SK-N-SH (cell line): ENCODE data around the gene TPH1. TPM values are rescaled to one million over a fixed set of nuclear protein-coding genes. Genes with fewer than 3 reads are reported as not detected.

Experiments used
- CTCF ChIA-PET: fragments of 300-600, 350-600 bp; formaldehyde crosslinking; extraction: SDS; loops from one replicate; lab custom pipeline; 2021; lab: Yijun Ruan, JAX
- POLR2A ChIA-PET: fragments of 350-600 bp; sonication (Branson Sonifier 250); formaldehyde crosslinking; extraction: SDS; loops from one replicate; lab custom pipeline; 2020; ENCODE audit warnings: antibody characterized with exemption, inconsistent platforms; lab: Yijun Ruan, JAX
- DNase-seq: peaks from one replicate; pipeline ENCODE4 v3.0.0; 2012
- H2AFZ ChIP-seq: fragments of 200-600 bp; sonication (generic); 2 replicates; pipeline ENCODE4 v1.8.1; 2016; ENCODE audit warnings: antibody characterized with exemption, mild to moderate bottlenecking, low read depth
- H3F3A ChIP-seq: fragments of 200-600 bp; sonication (generic); replicated peaks from 2 replicates; pipeline ENCODE3; 2016; ENCODE audit warnings: antibody characterized with exemption, mild to moderate bottlenecking; ENCODE audit not compliant: insufficient read depth
- H3K27ac ChIP-seq, 2 experiments: fragments of 200-500 bp in 1 of 2; fragments of 200-600 bp in 1 of 2; sonication (Bioruptor generic) in 1 of 2; sonication (generic), shearing (Covaris generic) in 1 of 2; 2 replicates each; pipeline versions ENCODE4 v1.5.1 to v1.6.1; 2014 to 2016; ENCODE audit warnings: low read depth in 2 of 2, inconsistent platforms in 1 of 2, low read length in 1 of 2, mild to moderate bottlenecking in 1 of 2, mixed read lengths in 1 of 2
- H3K27me3 ChIP-seq: fragments of 200-600 bp; sonication (generic), shearing (Covaris generic); 2 replicates; pipeline ENCODE4 v1.6.1; 2016; ENCODE audit warnings: mixed run types; ENCODE audit not compliant: insufficient read depth
- H3K36me3 ChIP-seq, 2 experiments: fragments of 200-500 bp in 1 of 2; fragments of 200-600 bp in 1 of 2; sonication (Bioruptor generic) in 1 of 2; sonication (generic) in 1 of 2; replicated peaks in 1 of 2; 2 replicates each; pipeline versions ENCODE3 to v1.5.1; 2014 to 2016; ENCODE audit warnings: low read length in 1 of 2, mild to moderate bottlenecking in 1 of 2; ENCODE audit not compliant: insufficient read depth in 2 of 2, control insufficient read depth in 1 of 2
- H3K4me1 ChIP-seq, 2 experiments: fragments of 200-500 bp in 1 of 2; fragments of 200-600 bp in 1 of 2; sonication (Bioruptor generic) in 1 of 2; sonication (generic), shearing (Covaris generic) in 1 of 2; 2 replicates each; pipeline versions ENCODE4 v1.5.1 to v1.6.1; 2014 to 2016; ENCODE audit warnings: low read depth in 1 of 2, low read length in 1 of 2, mixed run types in 1 of 2; ENCODE audit not compliant: insufficient read depth in 2 of 2, control insufficient read depth in 1 of 2
- H3K4me2 ChIP-seq: fragments of 200-600 bp; sonication (generic), shearing (Covaris generic); 2 replicates; pipeline ENCODE4 v1.6.1; 2017; ENCODE audit warnings: mixed run types
- H3K4me3 ChIP-seq, 2 experiments: fragments of 200-500 bp in 1 of 2; fragments of 200-600 bp in 1 of 2; sonication (Bioruptor generic) in 1 of 2; sonication (generic), shearing (Covaris generic) in 1 of 2; 2 replicates each; pipeline versions ENCODE4 v1.5.1 to v1.8.1; 2014 to 2016; ENCODE audit warnings: low read depth in 2 of 2, inconsistent platforms in 1 of 2, low read length in 1 of 2, mild to moderate bottlenecking in 1 of 2, mixed read lengths in 1 of 2, moderate library complexity in 1 of 2
- H3K79me2 ChIP-seq: fragments of 200-600 bp; sonication (generic); 2 replicates; pipeline ENCODE4 v1.8.1; 2017; ENCODE audit warnings: mild to moderate bottlenecking; ENCODE audit not compliant: insufficient read depth
- H3K9ac ChIP-seq: fragments of 200-600 bp; sonication (generic); 2 replicates; pipeline ENCODE4 v1.6.1; 2017; ENCODE audit warnings: mixed run types
- H3K9me2 ChIP-seq: fragments of 200-600 bp; sonication (generic); 2 replicates; pipeline ENCODE4 v1.6.1; 2017; ENCODE audit warnings: mixed run types
- H3K9me3 ChIP-seq: fragments of 200-600 bp; sonication (generic); 2 replicates; pipeline ENCODE4 v1.6.1; 2017; ENCODE audit warnings: mixed run types, mild to moderate bottlenecking, moderate library complexity
- H4K20me1 ChIP-seq: fragments of 200-600 bp; sonication (generic); 2 replicates; pipeline ENCODE4 v1.6.1; 2017; ENCODE audit warnings: mild to moderate bottlenecking, mixed run types; ENCODE audit not compliant: insufficient read depth
- CHD2 ChIP-seq: fragments of 150-350 bp; IDR thresholded peaks from 2 replicates; pipeline ENCODE4 v1.6.1; 2018; ENCODE audit warnings: low read length; ENCODE audit not compliant: partially characterized antibody
- EP300 ChIP-seq, 2 experiments: IDR thresholded peaks; 2 replicates each; pipeline versions ENCODE4 v1.4.0 to v1.6.1; 2012; ENCODE audit warnings: borderline replicate concordance in 1 of 2, low read depth in 1 of 2, low read length in 1 of 2
- EZH2phosphoT487 ChIP-seq: fragments of 200-600 bp; sonication (generic); IDR thresholded peaks from 2 replicates; pipeline ENCODE4 v1.6.1; 2017; ENCODE audit warnings: low read depth, mixed run types, mild to moderate bottlenecking, antibody characterized with exemption, moderate library complexity, borderline replicate concordance
- FOXJ3 ChIP-seq: sonication (generic); formaldehyde crosslinking; IDR thresholded peaks from 2 replicates; pipeline ENCODE4 v1.5.1; 2020; ENCODE audit warnings: mild to moderate bottlenecking, missing genetic modification reagents
- MEF2A ChIP-seq: IDR thresholded peaks from 2 replicates; pipeline ENCODE4 v1.4.0; 2012; ENCODE audit warnings: low read depth, borderline replicate concordance
- POLR2AphosphoS5 ChIP-seq: IDR thresholded peaks from 2 replicates; pipeline ENCODE4 v1.6.1; 2012; ENCODE audit warnings: low read depth, low read length
- RFX5 ChIP-seq: IDR thresholded peaks from 2 replicates; pipeline ENCODE4 v1.6.1; 2012; ENCODE audit warnings: mild to moderate bottlenecking, improper control_type of control experiment, low read length
- SIN3A ChIP-seq: IDR thresholded peaks from 2 replicates; pipeline ENCODE4 v1.6.1; 2012; ENCODE audit warnings: low read depth, mild to moderate bottlenecking, low read length, moderate library complexity, borderline replicate concordance
- TAF1 ChIP-seq: IDR thresholded peaks from 2 replicates; pipeline ENCODE4 v1.6.1; 2012; ENCODE audit warnings: low read depth, mild to moderate bottlenecking, low read length, moderate library complexity, borderline replicate concordance
- polyA plus RNA-seq, 3 experiments: library from polyadenylated mRNA; depleted of rRNA; stranded (reverse); fragments of >200 nt; gene quantifications; 2 replicates each; pipeline ENCODE4 v1.2.3, GENCODE V29; 2012
- TF ChIP-seq, protein P1 (sequence below): fragments of 150-350 bp; IDR thresholded peaks from 2 replicates; pipeline ENCODE4 v1.6.1; 2016; ENCODE audit warnings: mild to moderate bottlenecking, low read depth, low read length
- TF ChIP-seq, protein P2 (sequence below): fragments of 200-600 bp; sonication (generic); IDR thresholded peaks from 2 replicates; pipeline ENCODE4 v1.6.1; 2017; ENCODE audit warnings: antibody characterized with exemption, mild to moderate bottlenecking, moderate library complexity
- TF ChIP-seq, protein P3 (sequence below): fragments of 150-350 bp; IDR thresholded peaks from 2 replicates; pipeline ENCODE4 v1.6.1; 2017; ENCODE audit warnings: antibody characterized with exemption, low read length, low read depth, borderline replicate concordance
- TF ChIP-seq, protein P4 (sequence below): IDR thresholded peaks from 2 replicates; pipeline ENCODE4 v1.4.0; 2012; ENCODE audit warnings: low read depth

The TPH1 gene
- polyA plus RNA-seq, 1 of the 3 experiments (the other 2 are of a cell fraction) = 0.03 TPM

DNA sequence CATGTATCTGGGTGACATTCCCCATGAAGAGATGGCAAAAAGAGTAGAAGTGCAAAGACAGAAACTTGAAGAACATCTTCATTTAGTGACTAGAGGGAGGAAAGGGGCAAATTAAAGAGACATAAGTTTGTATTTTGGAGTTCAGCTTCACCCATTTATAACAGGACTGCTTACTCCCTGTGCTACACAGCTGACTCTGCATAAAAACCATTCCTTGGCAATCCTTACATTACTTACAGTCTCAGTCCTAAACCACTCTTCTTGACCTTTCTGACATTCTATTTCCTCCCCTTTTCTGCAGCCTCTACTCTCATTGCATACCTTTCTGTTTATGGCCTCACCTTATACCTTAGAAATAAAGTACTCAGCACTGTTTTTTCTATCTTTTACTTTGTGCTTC is 26.4 kb downstream of the TPH1 start:
- Histone ChIP-seq H3K27me3 (peaks cover 7% of the 10 kb centered on the region; the same call in 1 of the 2 replicates), H3K27ac (no peak overlapping the region), H3K79me2 (no peaks in the 10 kb centered on the region), H3K4me2 (no peak overlapping the region), H3K9me2 (no peaks in the 10 kb centered on the region; the same call in 1 of the 2 replicates), H3F3A (no peaks in the 10 kb centered on the region), H3K4me3 (no peak overlapping the region), H3K4me1 (no peaks in the 10 kb centered on the region; a peak in 1 of 4 replicates), H3K9me3 (no peaks in the 10 kb centered on the region), H3K36me3 (no peaks in the 10 kb centered on the region), H2AFZ (no peak overlapping the region), H4K20me1 (no peaks in the 10 kb centered on the region), H3K9ac (no peak overlapping the region)
- DNase-seq = no peak
- TF ChIP-seq, protein P1, sequence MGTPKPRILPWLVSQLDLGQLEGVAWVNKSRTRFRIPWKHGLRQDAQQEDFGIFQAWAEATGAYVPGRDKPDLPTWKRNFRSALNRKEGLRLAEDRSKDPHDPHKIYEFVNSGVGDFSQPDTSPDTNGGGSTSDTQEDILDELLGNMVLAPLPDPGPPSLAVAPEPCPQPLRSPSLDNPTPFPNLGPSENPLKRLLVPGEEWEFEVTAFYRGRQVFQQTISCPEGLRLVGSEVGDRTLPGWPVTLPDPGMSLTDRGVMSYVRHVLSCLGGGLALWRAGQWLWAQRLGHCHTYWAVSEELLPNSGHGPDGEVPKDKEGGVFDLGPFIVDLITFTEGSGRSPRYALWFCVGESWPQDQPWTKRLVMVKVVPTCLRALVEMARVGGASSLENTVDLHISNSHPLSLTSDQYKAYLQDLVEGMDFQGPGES = no peak
- TF ChIP-seq, protein P2, sequence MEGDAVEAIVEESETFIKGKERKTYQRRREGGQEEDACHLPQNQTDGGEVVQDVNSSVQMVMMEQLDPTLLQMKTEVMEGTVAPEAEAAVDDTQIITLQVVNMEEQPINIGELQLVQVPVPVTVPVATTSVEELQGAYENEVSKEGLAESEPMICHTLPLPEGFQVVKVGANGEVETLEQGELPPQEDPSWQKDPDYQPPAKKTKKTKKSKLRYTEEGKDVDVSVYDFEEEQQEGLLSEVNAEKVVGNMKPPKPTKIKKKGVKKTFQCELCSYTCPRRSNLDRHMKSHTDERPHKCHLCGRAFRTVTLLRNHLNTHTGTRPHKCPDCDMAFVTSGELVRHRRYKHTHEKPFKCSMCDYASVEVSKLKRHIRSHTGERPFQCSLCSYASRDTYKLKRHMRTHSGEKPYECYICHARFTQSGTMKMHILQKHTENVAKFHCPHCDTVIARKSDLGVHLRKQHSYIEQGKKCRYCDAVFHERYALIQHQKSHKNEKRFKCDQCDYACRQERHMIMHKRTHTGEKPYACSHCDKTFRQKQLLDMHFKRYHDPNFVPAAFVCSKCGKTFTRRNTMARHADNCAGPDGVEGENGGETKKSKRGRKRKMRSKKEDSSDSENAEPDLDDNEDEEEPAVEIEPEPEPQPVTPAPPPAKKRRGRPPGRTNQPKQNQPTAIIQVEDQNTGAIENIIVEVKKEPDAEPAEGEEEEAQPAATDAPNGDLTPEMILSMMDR = no peak
- TF ChIP-seq CHD2 = no peak
- no peak for TF ChIP-seq SIN3A
- TF ChIP-seq, protein P3, sequence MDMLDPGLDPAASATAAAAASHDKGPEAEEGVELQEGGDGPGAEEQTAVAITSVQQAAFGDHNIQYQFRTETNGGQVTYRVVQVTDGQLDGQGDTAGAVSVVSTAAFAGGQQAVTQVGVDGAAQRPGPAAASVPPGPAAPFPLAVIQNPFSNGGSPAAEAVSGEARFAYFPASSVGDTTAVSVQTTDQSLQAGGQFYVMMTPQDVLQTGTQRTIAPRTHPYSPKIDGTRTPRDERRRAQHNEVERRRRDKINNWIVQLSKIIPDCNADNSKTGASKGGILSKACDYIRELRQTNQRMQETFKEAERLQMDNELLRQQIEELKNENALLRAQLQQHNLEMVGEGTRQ = no peak
- TF ChIP-seq EP300 (IDR thresholded peaks at IDR 0.05; ENCODE audit: borderline replicate concordance in 1 of 2, low read depth in 1 of 2, low read length in 1 of 2) = no peak
- no peak for TF ChIP-seq MEF2A
- TF ChIP-seq FOXJ3 = no peak
- TF ChIP-seq POLR2AphosphoS5 = no peak
- TF ChIP-seq TAF1 = no peak
- TF ChIP-seq EZH2phosphoT487 = no peak
- TF ChIP-seq, protein P4, sequence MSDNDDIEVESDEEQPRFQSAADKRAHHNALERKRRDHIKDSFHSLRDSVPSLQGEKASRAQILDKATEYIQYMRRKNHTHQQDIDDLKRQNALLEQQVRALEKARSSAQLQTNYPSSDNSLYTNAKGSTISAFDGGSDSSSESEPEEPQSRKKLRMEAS = no peak
- TF ChIP-seq RFX5 = no peak
- POLR2A ChIA-PET = no interaction called here
- CTCF ChIA-PET = interaction anchor here (1.4 kb wide), 1 partner anchor 95 kb away, joined by 3 read pairs; no protein-coding TSS in a partner anchor
